GM13977 (cell line): ENCODE results near the gene SMYD3.

Experiments
- DNase-seq: peaks from one replicate; pipeline ENCODE4 v3.0.0; 2012; ENCODE audit warnings: low spot score
- in situ Hi-C: fragments of 300-500 bp; cut with MboI; formaldehyde crosslinking; loops from one replicate; pipeline ENCODE4 v1.12.0; 2022; ENCODE audit warnings: low sequenced_read_pairs, low pct_unique_long_range_greater_than_20kb, mixed read lengths, inconsistent platforms; ENCODE audit not compliant: unreplicated experiment
- TF ChIP-seq, protein P1 (sequence below): IDR thresholded peaks from 2 replicates; pipeline ENCODE4 v1.5.1; 2012; ENCODE audit warnings: mild to moderate bottlenecking, control low read depth; ENCODE audit not compliant: insufficient read depth; ENCODE audit errors: extremely low read depth, missing control alignments

Gene SMYD3

DNA sequence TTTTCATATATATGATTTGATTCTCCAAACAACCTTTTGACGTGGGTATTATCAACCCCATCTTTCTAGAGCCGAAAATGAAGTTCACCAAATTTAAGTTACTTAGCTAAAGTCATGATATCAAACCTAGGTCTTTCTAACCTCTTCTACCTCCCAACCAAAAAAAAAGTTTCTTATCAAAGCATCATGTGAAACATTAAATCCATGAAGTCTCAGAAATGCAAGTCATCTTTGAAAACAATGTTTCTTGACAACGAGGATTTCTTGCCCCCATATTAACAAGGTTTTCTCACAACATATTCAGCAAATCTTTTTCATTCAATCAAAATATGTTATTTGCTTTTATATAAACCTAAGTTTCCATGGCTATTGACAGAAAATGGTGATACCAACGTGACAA lies 306.3 kb downstream of the SMYD3 start:
- in situ Hi-C loops: no loop called here
- TF ChIP-seq, protein P1, sequence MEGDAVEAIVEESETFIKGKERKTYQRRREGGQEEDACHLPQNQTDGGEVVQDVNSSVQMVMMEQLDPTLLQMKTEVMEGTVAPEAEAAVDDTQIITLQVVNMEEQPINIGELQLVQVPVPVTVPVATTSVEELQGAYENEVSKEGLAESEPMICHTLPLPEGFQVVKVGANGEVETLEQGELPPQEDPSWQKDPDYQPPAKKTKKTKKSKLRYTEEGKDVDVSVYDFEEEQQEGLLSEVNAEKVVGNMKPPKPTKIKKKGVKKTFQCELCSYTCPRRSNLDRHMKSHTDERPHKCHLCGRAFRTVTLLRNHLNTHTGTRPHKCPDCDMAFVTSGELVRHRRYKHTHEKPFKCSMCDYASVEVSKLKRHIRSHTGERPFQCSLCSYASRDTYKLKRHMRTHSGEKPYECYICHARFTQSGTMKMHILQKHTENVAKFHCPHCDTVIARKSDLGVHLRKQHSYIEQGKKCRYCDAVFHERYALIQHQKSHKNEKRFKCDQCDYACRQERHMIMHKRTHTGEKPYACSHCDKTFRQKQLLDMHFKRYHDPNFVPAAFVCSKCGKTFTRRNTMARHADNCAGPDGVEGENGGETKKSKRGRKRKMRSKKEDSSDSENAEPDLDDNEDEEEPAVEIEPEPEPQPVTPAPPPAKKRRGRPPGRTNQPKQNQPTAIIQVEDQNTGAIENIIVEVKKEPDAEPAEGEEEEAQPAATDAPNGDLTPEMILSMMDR: no peak
- DNase-seq: no peak

DNA sequence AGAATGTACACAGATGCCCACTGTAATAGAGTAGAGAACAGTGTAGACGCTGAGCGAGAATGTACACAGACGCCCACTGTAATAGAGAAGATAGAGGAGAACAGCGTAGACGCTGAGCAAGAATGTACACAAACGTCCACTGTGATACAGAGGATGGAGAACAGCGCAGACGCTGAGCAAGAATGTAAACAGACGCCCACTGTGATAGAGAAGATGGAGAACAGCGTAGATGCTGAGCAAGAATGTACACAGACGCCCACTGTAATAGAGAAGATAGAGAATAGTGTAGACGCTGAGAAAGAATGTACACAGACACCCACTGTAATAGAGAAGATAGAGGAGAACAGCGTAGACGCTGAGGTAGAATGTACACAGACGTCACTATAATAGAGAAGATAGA lies 306.9 kb downstream of the SMYD3 start:
- in situ Hi-C loops: no loop called here
- TF ChIP-seq, protein P1: no peak
- DNase-seq: no peak

DNA sequence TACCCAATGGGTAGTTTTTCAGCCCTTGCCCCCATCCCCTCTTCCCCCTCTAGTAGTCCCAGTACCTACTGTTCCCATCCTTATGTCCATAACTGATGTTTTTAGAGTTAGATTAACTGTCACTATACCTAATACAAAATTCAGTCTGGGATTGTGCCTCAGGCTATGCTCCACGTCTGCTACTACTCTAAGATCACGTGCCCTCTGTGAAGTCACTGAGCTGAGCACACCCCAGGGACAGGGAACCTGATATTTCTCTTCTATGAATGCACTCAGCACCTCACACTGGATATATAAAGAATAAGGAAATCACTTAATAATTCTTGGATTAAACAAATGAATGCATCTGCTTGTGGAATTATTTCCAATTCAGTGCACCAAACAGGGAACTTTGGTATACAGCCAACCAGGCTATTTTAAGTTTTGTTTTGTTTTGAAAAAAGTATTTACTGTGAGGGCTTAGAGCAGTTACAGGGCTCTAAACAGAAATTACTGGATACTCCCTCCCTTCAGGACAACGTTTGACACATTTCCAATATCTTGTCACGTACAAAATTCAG lies 307.9 kb downstream of the SMYD3 start:
- TF ChIP-seq, protein P1: no peak
- no peak for DNase-seq
- in situ Hi-C loops: no loop called here

DNA sequence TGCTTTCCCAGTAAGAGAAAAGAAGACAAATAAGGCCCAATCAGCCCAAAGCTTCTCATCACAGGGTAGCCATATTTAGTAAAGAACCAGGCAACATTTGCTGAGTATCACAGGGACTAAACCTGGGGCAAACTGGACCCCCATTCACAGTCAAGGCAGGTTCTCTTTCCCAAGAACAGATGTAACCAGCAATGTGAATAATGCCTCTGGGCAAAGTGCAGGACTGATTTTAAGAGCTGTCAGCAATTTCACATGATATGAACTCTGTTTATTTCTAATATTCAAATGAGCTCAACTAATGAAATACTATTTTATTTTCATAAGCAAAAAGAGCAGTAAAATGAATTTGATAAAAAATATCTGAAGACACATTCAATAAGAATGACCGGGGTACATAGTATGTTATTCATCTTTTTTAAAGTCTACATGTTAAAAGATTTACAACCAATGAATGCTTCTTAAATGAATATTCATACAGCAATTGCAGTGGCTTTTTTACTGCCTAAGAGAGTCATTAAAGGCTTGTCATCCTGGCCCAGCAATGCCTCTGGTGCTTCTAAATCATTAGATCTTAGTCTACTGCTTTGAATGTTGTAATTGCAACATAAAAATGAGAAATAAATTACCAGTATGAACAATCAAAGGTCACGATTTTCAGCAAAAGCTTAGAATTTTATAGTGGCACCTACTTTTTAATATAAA lies 308.8 kb downstream of the SMYD3 start:
- TF ChIP-seq, protein P1: no peak
- in situ Hi-C loops: no loop called here
- no peak for DNase-seq

DNA sequence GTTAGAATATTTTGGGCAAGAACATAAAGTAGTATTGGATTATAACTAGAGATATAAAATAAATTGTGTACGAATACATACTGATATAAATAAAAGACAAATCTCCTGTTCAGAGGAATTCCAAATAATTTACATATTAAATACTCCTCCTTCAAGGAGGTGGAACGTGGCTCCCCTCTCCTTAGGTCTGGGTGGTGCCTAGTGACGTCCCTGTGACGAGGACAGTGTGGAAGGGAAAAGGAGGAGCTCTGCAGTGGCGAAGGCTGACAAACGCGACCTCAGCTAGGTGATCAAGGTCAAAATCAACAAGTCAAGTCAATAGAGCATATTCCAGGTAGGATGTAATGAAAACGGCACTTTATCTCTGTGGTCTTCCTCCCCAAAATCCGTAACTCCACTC lies 310.0 kb downstream of the SMYD3 start:
- DNase-seq: no peak
- TF ChIP-seq, protein P1: no peak
- in situ Hi-C loops: no loop called here

DNA sequence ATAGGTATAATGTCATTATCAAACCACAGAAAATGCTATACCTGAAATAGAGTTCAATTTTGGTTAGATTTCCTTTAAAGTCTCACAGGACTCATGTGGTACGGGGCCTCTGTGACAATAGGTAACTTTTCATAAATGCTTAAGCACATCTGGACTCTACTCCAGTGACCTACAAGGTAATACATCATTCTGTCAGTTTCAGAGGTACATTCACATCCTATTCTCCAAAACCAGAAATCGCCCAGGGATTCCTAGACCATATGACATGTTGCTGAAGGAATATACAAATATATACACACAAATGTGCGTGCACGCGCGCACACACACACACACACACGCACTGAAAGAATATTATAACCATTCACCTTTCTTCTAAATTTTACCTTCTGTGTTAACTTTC lies 311.8 kb downstream of the SMYD3 start:
- TF ChIP-seq, protein P1: no peak
- DNase-seq: no peak
- in situ Hi-C loops: no loop called here
